NCI-H1092 (cell line): ENCODE measurements around the gene TERB1.

ENCODE experiments used
- DNase-seq: peaks from one replicate; lab custom pipeline; 2025; lab: John Stamatoyannopoulos, UW

TERB1 gene

GRCh38 chr16:66750279-66751052, 50.9 kb downstream of the TERB1 start:
- no peak for DNase-seq

GRCh38 chr16:66746682-66747081, 54.7 kb downstream of the TERB1 start:
- no peak for DNase-seq

- no peak for DNase-seq
These were observed 55.3 kb downstream of the TERB1 start for GRCh38 chr16:66746048-66746447.

- no peak for DNase-seq
These were observed 59.2 kb downstream of the TERB1 start for GRCh38 chr16:66741950-66742808.

GRCh38 chr16:66741169-66741900, 60.0 kb downstream of the TERB1 start:
- peak; percentile 2 for DNase-seq

- no peak for DNase-seq
These were observed 60.9 kb downstream of the TERB1 start for GRCh38 chr16:66740533-66740932.

- DNase-seq = no peak
These were observed 61.4 kb downstream of the TERB1 start for GRCh38 chr16:66740010-66740409.

- DNase-seq = no peak
These were observed 65.5 kb downstream of the TERB1 start for GRCh38 chr16:66735891-66736290.

- no peak for DNase-seq
These were observed 70.3 kb downstream of the TERB1 start for GRCh38 chr16:66731101-66731500.

- no peak for DNase-seq
These were observed 72.6 kb downstream of the TERB1 start for GRCh38 chr16:66728804-66729203.

GRCh38 chr16:66728117-66728787, 73.1 kb downstream of the TERB1 start:
- DNase-seq = peak; percentile 3

GRCh38 chr16:66720766-66721165, 80.6 kb downstream of the TERB1 start:
- DNase-seq = no peak

GRCh38 chr16:66719246-66719645, 82.1 kb downstream of the TERB1 start:
- no peak for DNase-seq

GRCh38 chr16:66717776-66718175, 83.6 kb downstream of the TERB1 start:
- no peak for DNase-seq

- DNase-seq = peak; percentile 24
These were observed 84.2 kb downstream of the TERB1 start for GRCh38 chr16:66717112-66717675.

- peak; percentile 4 for DNase-seq
These were observed 86.6 kb downstream of the TERB1 start for GRCh38 chr16:66714654-66715307.

GRCh38 chr16:66714062-66714461, 87.3 kb downstream of the TERB1 start:
- no peak for DNase-seq

GRCh38 chr16:66713076-66713475, 88.3 kb downstream of the TERB1 start:
- no peak for DNase-seq

- DNase-seq = no peak
These were observed 88.9 kb downstream of the TERB1 start for GRCh38 chr16:66712512-66712911.

GRCh38 chr16:66711581-66711980, 89.8 kb downstream of the TERB1 start:
- no peak for DNase-seq

GRCh38 chr16:66706506-66706880, 94.9 kb downstream of the TERB1 start:
- no peak for DNase-seq
